Loucy (cell line): ENCODE measurements around the gene NPTX1.

Source experiments
- H2AFZ ChIP-seq: fragments of 200-600 bp; sonication (generic); 2 replicates; pipeline ENCODE4 v1.6.0; 2016; ENCODE audit warnings: antibody characterized with exemption, mild to moderate bottlenecking, low read length, moderate library complexity
- H3F3A ChIP-seq: fragments of 200-600 bp; 2 replicates; pipeline ENCODE4 v1.6.0; 2016; ENCODE audit warnings: antibody characterized with exemption, low read depth, mild to moderate bottlenecking
- H3K27me3 ChIP-seq: fragments of 200-600 bp; sonication (generic); 2 replicates; pipeline ENCODE4 v1.6.1; 2014; ENCODE audit warnings: low read length, mild to moderate bottlenecking; ENCODE audit not compliant: insufficient read depth, poor library complexity, severe bottlenecking
- H3K36me3 ChIP-seq: fragments of 200-600 bp; sonication (generic); 2 replicates; pipeline ENCODE4 v1.6.1; 2016; ENCODE audit warnings: low read length; ENCODE audit not compliant: insufficient read depth
- H3K4me1 ChIP-seq: fragments of 200-600 bp; sonication (generic); 2 replicates; pipeline ENCODE4 v1.5.1; 2014; ENCODE audit warnings: low read length, mild to moderate bottlenecking; ENCODE audit not compliant: insufficient read depth, poor library complexity, severe bottlenecking
- H3K4me2 ChIP-seq: fragments of 200-600 bp; sonication (generic); 2 replicates; pipeline ENCODE4 v1.6.0; 2014; ENCODE audit warnings: antibody characterized with exemption, low read length, low read depth, mild to moderate bottlenecking; ENCODE audit not compliant: poor library complexity, severe bottlenecking
- H3K4me3 ChIP-seq: fragments of 200-600 bp; sonication (generic); 2 replicates; pipeline ENCODE4 v1.5.1; 2014; ENCODE audit warnings: low read length, mild to moderate bottlenecking, mixed read lengths; ENCODE audit not compliant: poor library complexity, severe bottlenecking
- H3K79me2 ChIP-seq: fragments of 200-600 bp; sonication (generic); 2 replicates; pipeline ENCODE4 v1.6.1; 2014; ENCODE audit warnings: low read length; ENCODE audit not compliant: insufficient read depth
- H3K9ac ChIP-seq: fragments of 200-600 bp; sonication (generic); 2 replicates; pipeline ENCODE4 v1.6.0; 2014; ENCODE audit warnings: mild to moderate bottlenecking, low read depth, low read length, moderate library complexity; ENCODE audit not compliant: poor library complexity, severe bottlenecking
- H3K9me2 ChIP-seq: fragments of 200-600 bp; sonication (generic); replicated peaks from 2 replicates; pipeline ENCODE4 v1.6.1; 2016; ENCODE audit warnings: low read depth, low read length, mixed read lengths
- H3K9me3 ChIP-seq: fragments of 200-600 bp; sonication (generic); 2 replicates; pipeline ENCODE4 v1.6.1; 2014; ENCODE audit warnings: mild to moderate bottlenecking, antibody characterized with exemption, low read length, low read depth; ENCODE audit not compliant: insufficient read depth
- H4K20me1 ChIP-seq: fragments of 200-600 bp; sonication (generic); 2 replicates; pipeline ENCODE4 v1.6.0; 2014; ENCODE audit warnings: antibody characterized with exemption, low read length, mild to moderate bottlenecking; ENCODE audit not compliant: insufficient read depth, poor library complexity, severe bottlenecking
- CTCF ChIP-seq: fragments of 200-600 bp; sonication (generic); conservative IDR thresholded peaks from 2 replicates; pipeline ENCODE4 v1.5.1; 2014; ENCODE audit warnings: mild to moderate bottlenecking, antibody characterized with exemption, low read length
- EZH2phosphoT487 ChIP-seq: fragments of 200-600 bp; IDR thresholded peaks from 2 replicates; pipeline ENCODE4 v1.6.1; 2018; ENCODE audit warnings: antibody characterized with exemption, mild to moderate bottlenecking, moderate library complexity, borderline replicate concordance

The NPTX1 gene

GRCh38 chr17:80432961-80433550 lies 43.4 kb downstream of the NPTX1 start:
- Histone ChIP-seq H3K9ac (no peak overlapping the region), H3F3A (no peaks in the 10 kb centered on the region), H3K9me2 (no peaks in the 10 kb centered on the region), H3K4me1 (no peaks in the 10 kb centered on the region), H4K20me1 (no peaks in the 10 kb centered on the region), H2AFZ (no peak overlapping the region), H3K9me3 (no peaks in the 10 kb centered on the region), H3K36me3 (no peaks in the 10 kb centered on the region), H3K4me2 (no peak overlapping the region), H3K27me3 (no peaks in the 10 kb centered on the region), H3K4me3 (no peak overlapping the region), H3K79me2 (no peaks in the 10 kb centered on the region)
- no peak for TF ChIP-seq CTCF
- TF ChIP-seq EZH2phosphoT487 = no peak

GRCh38 chr17:80432350-80432955 lies 44.0 kb downstream of the NPTX1 start:
- H3K9me2 ChIP-seq = no peaks in the 10 kb centered on the region
- H4K20me1 ChIP-seq = no peaks in the 10 kb centered on the region
- no peak overlapping the region for H3K9ac ChIP-seq
- no peak overlapping the region for H2AFZ ChIP-seq
- H3K9me3 ChIP-seq = no peaks in the 10 kb centered on the region
- no peak for TF ChIP-seq EZH2phosphoT487
- TF ChIP-seq CTCF = no peak
- no peak overlapping the region for H3K4me3 ChIP-seq
- H3K36me3 ChIP-seq = no peaks in the 10 kb centered on the region
- no peaks in the 10 kb centered on the region for H3K27me3 ChIP-seq
- no peaks in the 10 kb centered on the region for H3K4me1 ChIP-seq
- H3F3A ChIP-seq = no peaks in the 10 kb centered on the region
- no peak overlapping the region for H3K4me2 ChIP-seq
- no peaks in the 10 kb centered on the region for H3K79me2 ChIP-seq

- H3K36me3 ChIP-seq = no peaks in the 10 kb centered on the region
- TF ChIP-seq EZH2phosphoT487 (no peak), CTCF (no peak)
- no peaks in the 10 kb centered on the region for H3K9me3 ChIP-seq
- H4K20me1 ChIP-seq = no peaks in the 10 kb centered on the region
- H3K27me3 ChIP-seq = no peaks in the 10 kb centered on the region
- peaks cover 6% of the 10 kb centered on the region for H3K4me1 ChIP-seq
- H2AFZ ChIP-seq = no peak overlapping the region
- no peak overlapping the region for H3K9ac ChIP-seq
- H3K9me2 ChIP-seq = no peaks in the 10 kb centered on the region
- H3K4me2 ChIP-seq = no peak overlapping the region
- H3K79me2 ChIP-seq = no peaks in the 10 kb centered on the region
- no peaks in the 10 kb centered on the region for H3F3A ChIP-seq
- H3K4me3 ChIP-seq = no peak overlapping the region
Measured at GRCh38 chr17:80431246-80432195, 44.9 kb downstream of the NPTX1 start.
